Measurements from ENCODE around the gene CCDC191.

Gene CCDC191

GRCh38 chr3:114060906-114061655 is 4.8 kb upstream of the CCDC191 start:
- no peak for DNase-seq (ENCODE audit: low read depth)
- H3K4me3 ChIP-seq (replicated peaks; ENCODE audit: low read depth, low read length) = no peak overlapping the region
- no peak for TF ChIP-seq CTCF (IDR thresholded peaks at IDR 0.05; ENCODE audit: low read length, missing control alignments)

GRCh38 chr3:114058646-114059045 is 2.3 kb upstream of the CCDC191 start:
- TF ChIP-seq CTCF (IDR thresholded peaks at IDR 0.05; ENCODE audit: low read length, missing control alignments) = no peak

DNA sequence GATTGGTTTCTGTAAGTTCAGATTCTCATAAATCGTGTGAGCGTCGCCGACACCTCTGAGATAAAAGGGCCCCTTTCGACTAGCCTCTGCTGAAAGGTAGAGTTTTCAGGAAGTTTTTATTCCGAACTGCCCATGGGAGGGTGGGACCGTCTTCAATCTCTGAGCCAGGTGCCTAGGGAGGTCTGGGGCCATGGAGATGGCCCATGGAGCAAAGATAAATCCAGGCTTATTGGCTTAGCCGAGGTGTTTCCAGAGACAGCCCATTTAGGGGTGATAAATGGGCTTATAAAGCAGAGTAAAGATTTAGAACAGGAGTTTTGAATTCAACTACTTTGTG is 653 bp upstream of the CCDC191 start:
- DNase-seq (ENCODE audit: low read depth) = no peak
- TF ChIP-seq CTCF (IDR thresholded peaks at IDR 0.05; ENCODE audit: low read length, missing control alignments) = no peak
- peak overlapping the region; percentile 84 for H3K4me3 ChIP-seq (replicated peaks; ENCODE audit: low read depth, low read length)

More at GRCh38 chr3:114058646-114059045, 2.3 kb upstream of the CCDC191 start:
- no peak overlapping the region for H3K4me3 ChIP-seq (replicated peaks; ENCODE audit: low read depth, low read length)
- no peak for DNase-seq (ENCODE audit: low read depth)

DNA sequence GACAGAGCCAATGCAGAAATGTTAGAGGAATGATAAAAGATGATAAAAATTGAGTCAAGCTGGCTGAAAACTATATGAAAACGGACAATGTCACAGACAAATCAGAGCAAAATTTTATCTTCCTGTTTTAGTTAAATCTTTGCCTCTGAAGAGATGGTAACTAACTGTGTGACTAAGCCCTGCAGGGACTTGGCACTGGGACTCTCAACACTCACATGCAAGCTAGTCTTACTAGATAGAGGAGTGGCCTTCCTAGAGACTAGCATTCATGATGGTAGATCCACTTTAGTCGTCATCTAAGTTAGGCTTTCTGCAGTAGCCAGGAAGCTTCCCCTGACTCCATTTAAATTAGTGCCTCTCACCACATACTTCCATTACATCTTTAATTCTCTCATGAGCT is 4.1 kb downstream of the CCDC191 start:
- H3K4me3 ChIP-seq (replicated peaks; ENCODE audit: low read depth, low read length) = no peak overlapping the region
- DNase-seq (ENCODE audit: low read depth) = no peak
- no peak for TF ChIP-seq CTCF (IDR thresholded peaks at IDR 0.05; ENCODE audit: low read length, missing control alignments)

DNA sequence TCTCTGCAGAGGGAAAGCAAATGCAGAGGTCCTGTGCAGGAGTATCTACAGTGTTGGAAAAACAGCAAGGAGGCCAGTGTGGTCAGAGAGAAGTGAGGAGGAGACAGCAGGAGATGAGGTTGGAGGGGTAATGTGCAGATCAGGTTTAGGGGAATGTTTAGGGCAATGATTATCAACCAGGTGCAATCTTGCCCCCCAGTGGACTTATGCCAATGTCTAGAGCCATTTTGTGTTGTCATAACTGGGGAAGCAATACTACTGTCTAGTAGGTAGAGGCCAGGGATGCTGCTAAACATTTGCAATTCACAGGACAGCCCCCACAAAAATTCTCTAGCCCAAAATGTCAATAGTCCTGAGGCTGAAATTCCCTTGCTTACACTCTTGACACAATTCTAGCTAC is 13.1 kb downstream of the CCDC191 start:
- TF ChIP-seq CTCF (IDR thresholded peaks at IDR 0.05; ENCODE audit: low read length, missing control alignments) = no peak
- no peak for DNase-seq (ENCODE audit: low read depth)
- H3K4me3 ChIP-seq (replicated peaks; ENCODE audit: low read depth, low read length) = no peak overlapping the region

- DNase-seq (ENCODE audit: low read depth) = no peak
- no peak overlapping the region for H3K4me3 ChIP-seq (replicated peaks; ENCODE audit: low read depth, low read length)
- TF ChIP-seq CTCF (IDR thresholded peaks at IDR 0.05; ENCODE audit: low read length, missing control alignments) = no peak
Measured at GRCh38 chr3:114035896-114036295, 20.4 kb downstream of the CCDC191 start.

All from fibroblast of pulmonary artery (primary cell).